ENCODE measurements around the gene TMSB10. TPM values are rescaled to one million over a fixed set of nuclear protein-coding genes. Genes with fewer than 3 reads are reported as not detected.
"Not testable (repeated sequence)": the region's sequence is repeated elsewhere in the genome, so short reads cannot be mapped to it uniquely, and the experiment has no call there.

TMSB10 gene
- total RNA-seq, 1 donor from 2014 or later = 15,030 TPM

GRCh38 chr2:84875213-84875560, 30.3 kb upstream of the TMSB10 start:
- no peak overlapping the region for H3K4me3 ChIP-seq (ENCODE audit: low read depth, low read length)
- DNase-seq (ENCODE audit: low read depth) = no peak
- no peak for TF ChIP-seq CTCF (conservative IDR thresholded peaks at IDR 0.05; ENCODE audit: low read depth, low read length)

- not testable (repeated sequence) for H3K4me3 ChIP-seq (ENCODE audit: low read depth, low read length); DNase-seq (ENCODE audit: low read depth)
Measured at GRCh38 chr2:84875619-84876018, 29.8 kb upstream of the TMSB10 start.

GRCh38 chr2:84876369-84876768, 29.1 kb upstream of the TMSB10 start:
- H3K4me3 ChIP-seq (ENCODE audit: low read depth, low read length) = no peak overlapping the region
- DNase-seq (ENCODE audit: low read depth) = no peak
- TF ChIP-seq CTCF (conservative IDR thresholded peaks at IDR 0.05; ENCODE audit: low read depth, low read length) = no peak

GRCh38 chr2:84878459-84878858, 27.0 kb upstream of the TMSB10 start:
- no peak for TF ChIP-seq CTCF (conservative IDR thresholded peaks at IDR 0.05; ENCODE audit: low read depth, low read length)
- no peak for DNase-seq (ENCODE audit: low read depth)

GRCh38 chr2:84878896-84879583, 26.4 kb upstream of the TMSB10 start:
- TF ChIP-seq CTCF (conservative IDR thresholded peaks at IDR 0.05; ENCODE audit: low read depth, low read length) = no peak
- DNase-seq (ENCODE audit: low read depth) = no peak
- no peak overlapping the region for H3K4me3 ChIP-seq (ENCODE audit: low read depth, low read length)

More at GRCh38 chr2:84878459-84878858, 27.0 kb upstream of the TMSB10 start:
- no peak overlapping the region for H3K4me3 ChIP-seq (ENCODE audit: low read depth, low read length)

GRCh38 chr2:84879584-84880394, 25.7 kb upstream of the TMSB10 start:
- no peak for TF ChIP-seq CTCF (conservative IDR thresholded peaks at IDR 0.05; ENCODE audit: low read depth, low read length)
- DNase-seq (ENCODE audit: low read depth) = no peak
- H3K4me3 ChIP-seq (ENCODE audit: low read depth, low read length) = peak overlapping the region; percentile 64

- no peak for TF ChIP-seq CTCF (conservative IDR thresholded peaks at IDR 0.05; ENCODE audit: low read depth, low read length)
- DNase-seq (ENCODE audit: low read depth) = no peak
- H3K4me3 ChIP-seq (ENCODE audit: low read depth, low read length) = peak overlapping the region; percentile 64
Measured at GRCh38 chr2:84880395-84880644, 25.1 kb upstream of the TMSB10 start.

Data from epithelial cell of proximal tubule (primary cell).